Body of pancreas (tissue), 4 donors: ENCODE measurements around the gene COX8A.

ENCODE experiments used
- POLR2A ChIP-seq, 3 donors: fragments of 450-650 bp; IDR thresholded peaks; one replicate each; pipeline ENCODE4 v1.6.1; 2016; ENCODE audit warnings: antibody characterized with exemption in 3 of 3, mild to moderate bottlenecking in 2 of 3
- TF ChIP-seq, protein P1 (sequence below), 7 experiments: fragments of 450-650 bp in 4 of 7; fragments of 200-600 bp in 3 of 7; sonication (generic) in 3 of 7; IDR thresholded peaks; one replicate each; pipeline ENCODE4 v1.5.1; 2016 to 2019; ENCODE audit warnings: antibody characterized with exemption in 7 of 7

DNA sequence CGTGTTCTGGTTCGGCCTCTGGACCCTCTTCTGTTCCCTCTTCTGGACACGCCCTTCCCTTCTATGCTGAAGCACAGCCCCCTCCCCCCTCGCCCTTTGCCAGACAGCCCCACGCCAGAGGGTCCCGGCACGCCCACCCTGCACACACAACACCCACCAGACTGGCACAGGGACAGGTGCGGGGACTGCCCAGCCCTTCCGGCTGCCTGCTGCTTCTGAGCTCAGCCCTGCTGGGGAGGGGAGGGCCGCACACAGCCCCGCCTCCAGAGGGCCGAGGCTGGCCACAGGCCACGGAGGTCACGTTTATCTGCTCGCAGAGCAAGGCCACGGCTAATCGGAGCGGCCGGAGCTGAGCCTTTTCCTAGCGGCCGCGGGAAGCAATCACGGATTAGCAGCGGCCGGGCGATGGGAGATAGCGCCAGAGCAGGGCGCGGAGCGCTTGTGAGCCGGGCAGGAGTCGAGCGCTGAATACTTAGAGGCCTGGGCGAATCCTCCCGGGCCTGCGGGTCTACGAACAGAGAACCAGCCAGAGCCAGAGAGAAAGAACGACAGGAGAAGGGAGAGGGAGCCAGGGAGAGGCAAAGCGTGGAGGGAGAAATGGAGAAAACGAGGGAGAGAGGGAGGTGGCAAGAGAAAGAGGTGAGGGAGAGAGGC, 33.3 kb downstream of the COX8A start:
- TF ChIP-seq, protein P1, sequence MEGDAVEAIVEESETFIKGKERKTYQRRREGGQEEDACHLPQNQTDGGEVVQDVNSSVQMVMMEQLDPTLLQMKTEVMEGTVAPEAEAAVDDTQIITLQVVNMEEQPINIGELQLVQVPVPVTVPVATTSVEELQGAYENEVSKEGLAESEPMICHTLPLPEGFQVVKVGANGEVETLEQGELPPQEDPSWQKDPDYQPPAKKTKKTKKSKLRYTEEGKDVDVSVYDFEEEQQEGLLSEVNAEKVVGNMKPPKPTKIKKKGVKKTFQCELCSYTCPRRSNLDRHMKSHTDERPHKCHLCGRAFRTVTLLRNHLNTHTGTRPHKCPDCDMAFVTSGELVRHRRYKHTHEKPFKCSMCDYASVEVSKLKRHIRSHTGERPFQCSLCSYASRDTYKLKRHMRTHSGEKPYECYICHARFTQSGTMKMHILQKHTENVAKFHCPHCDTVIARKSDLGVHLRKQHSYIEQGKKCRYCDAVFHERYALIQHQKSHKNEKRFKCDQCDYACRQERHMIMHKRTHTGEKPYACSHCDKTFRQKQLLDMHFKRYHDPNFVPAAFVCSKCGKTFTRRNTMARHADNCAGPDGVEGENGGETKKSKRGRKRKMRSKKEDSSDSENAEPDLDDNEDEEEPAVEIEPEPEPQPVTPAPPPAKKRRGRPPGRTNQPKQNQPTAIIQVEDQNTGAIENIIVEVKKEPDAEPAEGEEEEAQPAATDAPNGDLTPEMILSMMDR (IDR thresholded peaks at IDR 0.05) = peak in 6 of 7 experiments; percentile 15 to 69 (median 62)
- peak; percentile 53 to 81 (median 81) for TF ChIP-seq POLR2A (IDR thresholded peaks at IDR 0.05)
